HG03159 (cell line): ENCODE data around the gene C1QL1.

Experiments
- ATAC-seq: cut with Tn5 transposase; IDR thresholded peaks from one replicate; pipeline ENCODE4 v1.9.1; 2021; ENCODE audit warnings: mild to moderate bottlenecking, moderate library complexity; ENCODE audit not compliant: unreplicated experiment

Gene C1QL1

DNA sequence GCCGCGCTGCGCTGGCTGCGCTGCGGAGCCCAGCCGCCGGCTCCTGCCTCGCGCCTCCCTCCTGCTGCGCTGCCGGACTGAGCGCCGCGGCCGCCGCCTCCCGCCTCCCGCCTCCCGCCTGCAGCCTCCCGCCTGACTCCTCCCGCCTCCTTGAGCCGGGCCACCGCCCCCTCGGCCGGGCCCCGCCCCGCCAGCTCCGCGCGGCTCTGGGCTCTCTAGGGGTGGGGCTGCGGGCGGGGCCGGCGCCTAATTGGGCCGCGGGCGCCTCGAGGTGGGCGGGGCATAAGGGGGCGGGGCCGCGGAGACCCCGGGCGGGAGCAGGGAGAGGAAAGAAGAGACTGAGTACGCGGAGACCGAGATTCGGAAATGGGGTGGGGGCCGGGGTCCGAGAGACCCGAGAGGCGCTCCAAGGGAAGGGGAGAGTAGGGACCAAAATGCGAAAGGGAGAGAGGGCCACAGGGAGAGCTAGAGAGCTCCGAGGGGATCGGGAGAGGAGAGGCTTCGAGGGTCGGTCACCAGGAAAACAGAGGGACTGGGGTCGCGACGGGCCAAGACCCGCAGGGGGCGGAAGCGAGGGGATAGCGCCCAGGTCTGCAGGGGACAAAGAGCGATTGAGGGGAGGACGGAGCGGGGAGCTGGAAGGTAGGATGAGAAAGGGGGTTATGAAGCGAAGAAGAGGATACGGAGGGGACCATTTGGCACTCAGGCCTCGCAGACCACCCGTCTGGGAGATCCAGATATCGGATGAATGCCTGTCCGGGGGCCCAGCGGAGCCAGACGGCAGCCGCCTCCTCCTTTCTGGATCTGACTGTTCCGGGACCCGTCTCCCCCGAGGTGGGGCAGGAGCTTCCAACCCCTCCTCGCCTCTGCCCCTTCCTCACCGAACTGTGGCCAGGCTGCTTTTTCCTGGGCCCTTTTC lies at the start of gene C1QL1:
C1QL1 (minus strand) TSS at position 79 of the 919 bp plus-strand sequence. CDS start 255 bp downstream, outside the sequence.
- ATAC-seq = peak; percentile 93

DNA sequence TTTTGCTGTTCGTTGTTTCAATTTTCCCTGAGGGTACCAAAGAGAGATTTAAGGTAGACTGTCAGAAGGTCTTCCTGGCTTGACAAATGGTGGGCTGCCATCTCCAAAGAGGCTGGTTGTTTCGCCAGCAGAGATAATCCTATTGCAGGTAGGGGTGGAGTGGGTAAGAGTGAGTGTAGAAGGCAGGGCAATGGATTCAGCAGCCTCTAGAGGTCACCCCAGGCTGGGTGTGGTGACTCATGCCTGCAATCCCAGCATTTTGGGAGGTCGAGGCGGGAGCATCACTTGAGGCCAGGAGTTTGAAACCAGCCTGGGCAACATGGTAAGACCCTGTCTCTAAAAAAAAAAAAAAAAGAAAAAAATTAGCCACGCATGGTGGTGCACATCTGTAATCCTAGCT lies 48.7 kb upstream of the C1QL1 start:
- no peak for ATAC-seq

DNA sequence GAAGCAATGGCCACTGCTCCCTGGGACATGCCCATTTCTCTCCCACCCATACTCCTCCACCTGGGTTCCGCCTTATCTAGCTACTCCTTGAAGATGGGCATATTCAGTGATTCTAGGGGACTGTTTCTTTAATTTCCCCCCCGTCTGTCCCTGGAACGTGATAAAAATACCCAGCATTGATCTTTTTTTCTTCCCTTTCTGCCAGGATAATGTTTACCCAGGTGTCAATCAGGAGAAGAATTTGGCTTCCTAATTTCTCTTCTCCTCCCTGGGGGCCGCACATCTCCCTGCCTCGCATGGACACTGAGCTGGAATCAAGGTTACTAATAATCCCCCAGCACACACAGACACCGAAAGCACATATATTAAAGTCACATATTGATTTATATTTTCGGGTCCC lies 48.1 kb upstream of the C1QL1 start:
- ATAC-seq = no peak

DNA sequence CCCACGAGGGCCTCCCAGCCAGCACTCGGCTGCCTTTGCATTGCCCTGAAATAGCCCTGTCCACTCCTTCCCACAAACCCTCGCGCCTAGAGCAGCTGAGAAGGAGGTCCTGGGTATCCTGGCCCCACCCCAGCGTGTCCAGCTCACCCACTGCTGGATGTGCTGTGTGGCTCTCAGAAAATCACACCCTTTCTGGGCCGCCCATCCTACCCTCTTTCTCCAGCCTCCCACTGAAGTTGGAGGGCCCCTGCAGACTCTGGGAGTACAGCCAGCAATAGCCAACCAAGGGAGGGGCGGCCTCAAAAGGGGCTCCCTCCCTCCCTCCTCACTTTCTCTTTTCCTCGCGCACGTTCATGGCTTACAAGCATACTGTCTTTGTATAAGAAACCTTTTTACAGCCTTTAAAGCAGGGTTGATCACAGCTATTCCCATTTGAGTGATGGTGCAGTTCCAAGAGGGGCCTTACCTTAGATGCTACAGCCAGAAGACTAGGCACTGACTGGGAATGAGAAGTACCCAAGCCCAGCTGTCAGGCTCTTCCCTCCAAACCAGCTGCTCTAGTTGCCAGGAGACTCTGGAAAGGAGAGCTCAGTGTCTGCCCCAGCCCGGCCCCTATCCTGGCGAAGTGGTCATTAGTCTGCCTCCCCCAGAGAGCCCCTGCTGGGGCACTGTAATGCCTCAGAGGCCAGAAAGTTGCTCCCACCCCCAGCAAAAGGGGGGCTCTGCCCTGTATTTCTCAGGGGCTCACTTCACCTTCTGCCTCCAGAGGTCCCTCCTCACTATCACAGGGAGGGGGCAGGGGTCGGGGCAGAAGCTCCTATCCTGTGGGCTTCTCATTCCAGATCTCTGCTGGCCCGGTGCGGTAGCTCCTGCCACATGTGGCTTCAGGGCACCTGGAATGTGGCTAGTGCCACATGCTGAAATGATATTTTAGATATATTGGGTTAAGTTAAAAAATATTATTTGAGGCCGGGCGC lies 45.2 kb upstream of the C1QL1 start:
- ATAC-seq = no peak

DNA sequence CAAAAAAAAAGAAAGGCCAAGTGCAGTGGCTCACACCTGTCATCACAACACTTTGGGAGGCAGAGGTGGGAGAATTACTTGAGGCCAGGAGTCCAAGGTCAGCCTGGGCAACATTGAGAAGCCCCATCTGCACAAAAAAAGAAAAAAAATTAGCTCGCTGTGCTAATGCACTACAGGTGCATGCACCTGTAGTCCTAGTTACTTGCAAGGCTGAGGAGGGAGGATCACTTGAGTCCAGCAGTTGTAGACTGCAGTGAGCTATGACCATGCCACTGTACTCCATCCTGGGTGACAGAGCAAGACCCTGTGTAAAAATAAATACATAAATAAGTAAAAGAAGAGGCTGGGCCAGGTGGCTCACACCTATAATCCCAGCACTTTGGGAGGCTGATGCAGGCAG lies 43.7 kb upstream of the C1QL1 start:
- ATAC-seq = no peak

DNA sequence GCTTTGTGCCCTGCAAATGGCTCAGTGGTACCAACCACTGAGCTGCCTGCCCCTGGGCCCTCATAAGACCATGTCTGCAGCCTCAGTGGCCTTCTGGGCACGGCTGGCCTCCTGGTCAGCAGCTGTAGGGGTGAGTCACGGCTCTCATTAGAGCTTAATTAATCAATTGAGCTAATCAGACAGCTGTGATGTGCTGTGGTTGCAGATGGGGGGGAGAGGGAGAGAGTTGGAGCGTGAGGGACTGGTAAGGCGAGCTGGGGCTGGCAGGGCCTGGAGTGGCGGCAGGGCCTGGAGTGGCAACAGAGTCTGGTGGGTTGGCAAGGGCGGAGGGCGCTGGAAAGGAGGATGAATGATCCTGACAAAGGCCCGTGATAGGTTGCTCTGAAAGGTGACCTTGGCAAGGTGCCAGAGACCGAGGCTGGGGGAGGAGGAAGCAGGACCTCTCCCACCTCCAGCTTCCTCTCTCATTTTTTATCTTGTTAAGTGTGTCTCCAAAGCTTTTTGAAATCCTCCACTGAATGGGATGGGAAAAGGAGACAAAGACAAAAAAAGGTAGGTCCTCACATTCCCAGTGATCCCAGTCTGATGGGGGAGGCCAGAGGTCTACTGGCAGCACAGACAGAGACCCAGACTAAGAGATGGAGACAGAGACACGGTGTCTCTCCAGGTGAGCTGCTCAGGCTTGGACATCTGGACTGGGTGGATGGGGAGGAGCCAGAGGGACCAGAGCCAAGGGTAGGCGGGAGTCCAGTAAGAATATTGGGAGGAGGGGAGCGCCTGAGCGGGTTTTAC lies 41.8 kb upstream of the C1QL1 start:
- no peak for ATAC-seq

DNA sequence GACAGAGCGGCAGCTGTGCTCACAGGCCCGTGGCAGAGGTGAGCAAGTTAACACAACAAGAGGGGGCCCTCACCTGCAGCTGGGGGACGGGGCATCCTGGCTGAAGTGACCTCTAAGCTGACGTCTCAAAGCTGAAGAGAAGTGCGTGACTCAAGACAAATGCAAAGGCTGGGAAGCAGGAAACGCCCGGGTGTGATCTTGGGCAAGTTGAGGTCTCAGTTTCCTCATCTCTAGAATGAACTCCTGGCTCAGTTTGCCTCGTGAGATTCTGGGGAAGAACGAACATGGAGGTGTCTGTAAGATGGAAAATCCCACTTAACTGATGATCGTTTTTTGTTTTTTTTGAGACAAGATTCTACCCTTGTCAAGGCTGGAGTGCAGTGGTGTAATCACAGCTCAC lies 40.1 kb upstream of the C1QL1 start:
- no peak for ATAC-seq

DNA sequence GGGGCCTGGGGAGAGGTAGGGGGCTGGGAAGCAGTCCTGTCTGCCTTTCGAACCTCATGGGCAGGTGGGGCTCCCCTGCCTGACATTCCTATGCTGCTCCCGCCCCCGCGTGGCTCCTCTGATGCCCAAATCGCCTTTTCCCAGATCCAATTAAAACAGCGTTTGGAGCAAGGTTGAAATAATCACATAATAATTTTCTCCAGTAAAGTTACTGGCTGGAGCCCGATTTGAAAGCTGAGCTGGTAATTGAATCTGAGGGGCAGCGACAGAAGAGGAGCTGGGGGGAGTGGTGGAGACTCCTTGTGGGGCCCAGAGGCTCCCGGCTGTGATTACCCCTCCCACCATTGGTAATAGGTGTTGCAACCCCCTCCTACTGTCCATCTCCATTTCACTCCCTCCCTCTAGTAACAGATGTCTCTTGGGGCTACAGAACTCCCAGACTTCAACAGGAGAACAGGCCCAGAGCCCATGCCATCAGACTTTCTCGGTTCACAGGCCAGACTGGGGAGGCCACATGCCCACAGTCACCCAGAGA lies 38.9 kb upstream of the C1QL1 start:
- ATAC-seq = no peak

DNA sequence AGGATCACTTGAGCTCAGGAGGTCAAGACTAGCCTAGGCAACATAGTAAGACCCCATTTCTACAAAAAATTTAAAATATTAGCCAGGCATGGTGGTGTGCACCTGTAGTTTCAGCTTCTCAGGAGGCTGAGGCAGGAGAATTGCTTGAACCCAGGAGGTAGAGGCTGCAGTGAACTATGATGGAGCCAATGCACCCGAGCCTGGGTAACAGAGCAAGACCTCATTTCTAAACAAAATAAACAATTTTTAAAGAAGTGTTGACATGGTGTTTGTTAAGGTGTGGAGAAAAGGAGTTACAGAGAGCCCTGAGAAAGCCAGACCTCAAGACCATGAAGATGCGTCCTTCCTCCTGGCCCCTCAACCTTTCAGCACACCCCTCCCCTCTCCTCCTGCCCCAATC lies 37.6 kb upstream of the C1QL1 start:
- ATAC-seq = no peak

DNA sequence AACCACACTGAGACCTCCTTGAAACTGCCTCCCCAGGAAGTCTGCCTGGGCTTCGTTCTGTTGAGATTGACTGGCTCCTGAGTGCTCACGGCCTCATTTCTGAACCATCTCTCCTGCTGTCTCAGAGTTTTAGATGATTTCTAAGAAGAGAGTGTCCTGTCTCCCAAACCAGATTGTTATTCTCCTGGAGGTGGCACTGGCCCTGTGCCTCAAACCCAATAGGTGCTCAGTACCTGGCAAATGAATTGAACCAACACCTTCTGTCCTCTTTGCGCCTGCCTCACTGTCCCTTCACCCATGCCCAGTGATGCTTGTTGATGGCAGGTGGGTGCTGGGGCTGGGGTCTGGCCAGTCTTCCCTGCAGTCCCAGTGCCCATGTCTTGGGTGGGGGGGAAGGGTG lies 36.3 kb upstream of the C1QL1 start:
- no peak for ATAC-seq

DNA sequence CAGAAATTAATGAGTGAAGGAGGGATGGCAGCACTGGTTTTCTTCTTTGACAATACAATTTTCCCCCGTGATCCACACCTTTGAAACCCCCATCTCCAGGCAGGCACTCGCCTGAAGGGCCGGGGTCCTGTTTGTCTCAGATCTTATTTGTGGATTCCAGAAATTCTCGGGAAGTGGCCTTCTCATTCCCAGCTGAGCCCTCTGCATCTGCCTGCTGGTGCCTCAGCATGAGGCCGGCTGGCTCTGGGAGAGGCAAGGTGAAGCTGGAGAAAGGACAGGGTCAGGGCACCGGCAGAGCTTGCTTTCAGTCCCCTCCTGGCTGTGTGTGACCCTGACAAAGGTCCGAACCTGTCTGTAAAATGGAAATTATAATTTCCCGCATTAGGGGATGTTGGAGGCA lies 35.8 kb upstream of the C1QL1 start:
- no peak for ATAC-seq

DNA sequence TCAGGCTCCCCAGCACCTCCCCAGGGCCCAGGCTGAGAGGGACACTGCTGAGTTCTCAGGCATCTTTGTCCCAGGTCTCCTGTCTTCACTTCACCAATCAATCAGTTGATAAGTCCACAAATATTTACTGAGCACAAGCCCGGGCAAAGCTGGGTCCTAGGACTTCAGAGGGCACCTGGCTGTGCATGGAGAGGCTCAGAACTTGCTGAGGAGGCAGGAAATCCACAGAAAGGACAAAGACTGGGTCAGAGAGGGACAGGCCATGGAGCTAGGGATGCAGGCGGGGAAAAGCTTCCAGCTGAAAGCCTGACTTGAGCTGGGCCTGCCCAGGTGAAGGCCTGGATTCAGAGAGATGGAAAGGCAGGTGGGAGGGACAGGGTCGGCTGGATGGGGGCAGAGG lies 33.2 kb upstream of the C1QL1 start:
- ATAC-seq = no peak

DNA sequence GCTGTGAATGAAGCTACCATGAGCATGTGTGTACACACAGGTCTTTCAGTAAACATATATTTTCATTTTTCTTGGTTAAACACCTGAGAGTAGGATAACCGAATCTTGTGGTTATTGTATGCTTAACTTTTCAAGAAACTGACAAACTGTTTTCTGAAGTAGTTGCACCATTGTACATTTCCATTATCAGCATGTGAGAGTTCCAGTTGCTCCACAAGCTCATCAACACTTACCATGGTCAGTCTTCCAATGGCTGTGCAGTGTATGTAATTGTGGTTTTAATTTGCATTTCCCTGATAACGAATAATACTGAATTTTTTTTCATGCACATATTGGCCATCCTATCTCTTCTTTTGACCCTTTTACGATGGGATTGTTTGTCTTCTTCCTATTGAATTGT lies 31.3 kb upstream of the C1QL1 start:
- ATAC-seq = no peak

DNA sequence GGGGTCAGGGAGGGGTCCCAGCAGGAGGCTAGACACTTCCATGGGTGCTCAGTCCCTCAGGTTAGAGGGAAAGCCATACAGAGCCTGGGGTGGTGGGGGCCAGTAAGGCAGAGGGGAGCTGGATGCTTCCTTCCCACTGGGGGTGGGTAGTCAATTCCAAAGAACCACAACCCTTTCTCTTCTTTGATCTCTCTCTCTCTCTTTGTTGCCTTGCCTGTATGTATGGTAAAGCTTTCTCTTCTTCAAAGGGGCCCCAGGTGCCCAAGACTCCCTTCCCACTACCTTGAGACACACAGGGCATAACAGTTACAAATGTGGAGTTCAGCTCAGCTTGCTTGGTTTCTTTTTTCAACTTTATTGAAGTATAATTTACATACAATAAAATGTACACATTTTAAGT lies 30.5 kb upstream of the C1QL1 start:
- no peak for ATAC-seq

DNA sequence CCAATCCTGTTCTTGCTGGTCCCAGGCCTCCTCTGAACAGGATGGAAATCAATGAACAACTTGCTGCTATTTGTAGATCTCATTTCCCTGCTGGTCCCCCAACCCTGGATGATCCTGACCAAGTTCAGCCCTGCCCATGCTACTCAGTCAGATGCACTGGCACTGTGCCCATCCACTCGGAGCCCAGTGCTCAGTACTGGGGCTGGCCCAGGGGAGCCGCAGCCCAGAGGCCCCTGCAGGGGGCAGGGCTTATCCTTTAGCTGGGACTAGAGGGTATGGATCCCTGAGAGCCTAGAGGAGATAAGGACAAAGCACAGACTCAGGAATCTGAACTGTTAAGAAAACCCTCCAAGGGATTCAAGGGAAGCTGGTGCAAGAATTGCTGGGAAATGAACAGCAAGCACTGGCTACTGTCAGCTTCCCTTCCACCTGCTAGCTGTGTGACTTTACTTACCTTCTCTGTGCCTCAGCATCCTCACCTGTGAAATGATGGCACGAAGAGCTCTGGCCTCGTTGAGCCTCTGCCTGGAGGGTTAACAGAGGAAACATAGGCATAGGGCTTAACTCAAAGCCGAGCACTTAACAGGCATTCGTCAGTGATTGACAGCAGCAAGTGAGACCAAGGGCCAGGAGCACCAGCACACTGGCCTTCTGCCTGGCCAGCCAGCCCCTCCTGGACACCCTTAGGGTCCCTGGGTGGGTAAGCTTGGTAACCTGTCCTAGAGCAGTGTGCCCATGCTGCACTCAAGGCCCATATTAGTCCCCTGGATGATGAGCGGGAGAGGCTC lies 29.8 kb upstream of the C1QL1 start:
- no peak for ATAC-seq

DNA sequence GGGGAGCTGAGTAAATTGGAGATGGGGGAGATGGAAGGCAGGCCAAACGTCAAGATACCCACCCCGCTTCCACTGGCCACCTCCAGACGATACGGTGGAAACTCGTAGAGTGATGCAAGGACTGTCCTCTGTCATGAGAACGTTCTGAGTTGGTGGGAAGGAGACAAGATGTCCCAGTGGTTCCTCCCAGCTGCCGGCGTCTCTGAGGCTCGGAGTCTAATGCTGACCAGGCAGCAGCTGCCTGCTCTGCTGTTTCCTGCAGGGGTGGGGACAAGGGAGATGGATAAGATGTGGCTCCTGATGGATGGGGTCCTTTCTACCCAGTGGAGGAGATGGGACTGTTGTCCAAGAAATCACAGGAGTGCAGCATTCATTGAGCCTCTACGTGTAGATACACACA lies 28.2 kb upstream of the C1QL1 start:
- ATAC-seq = no peak

DNA sequence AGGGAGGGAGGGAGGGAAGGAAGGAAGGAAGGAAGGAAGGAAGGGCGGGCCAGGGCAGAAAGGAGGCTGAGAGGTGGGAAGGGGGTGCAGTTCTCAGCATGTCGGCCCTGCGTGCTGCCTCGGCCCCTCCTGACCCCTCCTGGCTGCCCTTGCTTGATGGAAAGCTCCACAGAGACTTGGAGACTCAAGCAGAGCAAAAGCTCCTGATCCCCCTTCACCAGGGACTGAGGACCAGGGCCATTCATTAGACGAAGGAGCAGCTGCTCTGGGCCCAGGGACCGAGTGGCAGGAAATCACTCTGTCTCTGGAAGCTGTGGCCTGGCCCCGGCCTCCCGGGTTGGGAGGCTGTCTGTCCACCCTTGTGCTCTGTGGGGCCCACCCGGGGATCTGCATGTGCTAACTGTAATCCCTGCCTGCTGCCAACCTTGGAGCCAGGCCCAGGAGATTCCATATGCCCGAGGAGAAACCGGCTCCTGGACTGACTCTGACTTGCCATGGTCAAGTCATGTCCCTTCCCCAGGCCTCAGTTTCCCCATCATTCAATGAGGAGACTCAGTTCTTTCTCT lies 27.4 kb upstream of the C1QL1 start:
- ATAC-seq = no peak

DNA sequence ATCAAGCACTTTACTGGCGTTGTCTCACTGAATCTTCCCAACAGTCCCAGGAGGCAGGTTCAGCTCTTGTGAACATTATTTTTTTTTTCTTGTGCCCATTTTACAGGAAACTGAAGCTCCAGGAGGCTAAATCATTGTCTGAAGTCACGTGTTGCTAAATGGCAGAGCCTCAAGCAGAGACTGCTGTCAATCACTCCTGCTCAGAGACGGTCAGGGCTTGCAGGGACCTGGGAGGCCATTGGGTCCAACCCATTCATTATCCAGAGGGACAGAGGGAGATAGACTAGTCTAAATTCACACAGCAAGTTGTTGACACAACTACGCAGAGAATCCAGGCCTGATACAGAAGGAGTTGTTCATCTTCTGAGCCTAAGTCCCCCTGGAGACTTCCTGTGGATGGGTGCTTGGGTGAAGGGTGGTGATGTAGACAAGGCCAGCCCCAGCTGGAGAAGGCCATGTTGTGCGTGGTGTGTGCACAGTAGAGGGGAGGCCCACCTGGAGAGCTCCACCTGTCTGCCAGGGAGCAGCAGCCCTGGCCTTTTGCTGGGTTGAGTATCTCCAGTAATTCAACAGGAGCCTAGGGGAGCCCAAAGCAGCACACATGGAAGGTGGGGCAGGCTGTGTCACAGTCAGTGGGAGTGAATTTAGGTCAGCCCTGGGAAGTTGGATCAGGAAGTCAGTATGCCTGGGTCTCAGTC lies 24.3 kb upstream of the C1QL1 start:
- no peak for ATAC-seq

DNA sequence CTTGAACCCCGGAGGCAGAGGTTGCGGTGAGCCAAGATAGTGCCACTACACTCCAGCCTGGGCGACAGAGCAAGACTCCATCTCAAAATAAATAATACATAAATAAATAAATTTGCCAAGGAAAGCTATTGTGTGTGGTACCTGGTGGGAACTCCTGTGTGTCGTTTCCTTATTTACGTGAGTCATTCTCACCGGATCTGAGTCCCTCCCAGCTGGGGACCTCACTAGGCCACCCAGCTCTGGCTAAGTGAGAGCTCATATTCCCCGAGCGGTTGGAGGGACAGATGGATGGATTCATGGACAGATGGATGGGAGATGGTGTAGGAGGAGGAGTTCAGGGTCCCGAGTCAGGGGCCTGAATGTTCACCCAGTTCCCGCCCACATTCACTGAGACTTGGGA lies 22.9 kb upstream of the C1QL1 start:
- no peak for ATAC-seq
